GM21619 (cell line): Measurements from ENCODE around the gene MRPL28.
A peak's percentile ranks its signal among the peaks of the same experiment; 100 is the strongest.
"Not testable (repeated sequence)": the region's sequence is repeated elsewhere in the genome, so short reads cannot be mapped to it uniquely, and the experiment has no call there.

ENCODE experiments used
- ATAC-seq: cut with Tn5 transposase; IDR thresholded peaks from one replicate; pipeline ENCODE4 v1.9.1; 2021; ENCODE audit not compliant: unreplicated experiment

MRPL28 gene

DNA sequence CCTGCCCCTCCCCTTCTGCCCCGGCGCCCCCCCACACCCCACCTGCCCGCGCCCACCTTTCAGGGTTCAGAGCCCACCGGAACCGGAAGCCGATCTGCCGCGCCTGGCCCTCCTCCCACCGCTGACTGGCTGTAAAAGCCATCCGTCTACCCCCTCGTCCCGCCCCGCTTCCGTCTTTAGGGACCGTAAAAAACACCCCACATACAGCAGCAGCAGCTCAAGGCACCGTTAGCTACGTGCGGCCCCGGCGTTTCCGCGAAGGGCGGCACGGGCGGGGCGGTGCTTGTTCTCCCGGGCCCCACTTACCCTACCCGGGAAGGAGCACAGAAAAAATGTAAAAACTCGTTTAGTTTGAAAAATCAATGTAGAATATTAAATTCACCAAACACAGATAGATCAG lies at the start of gene MRPL28:
TSS of gene MRPL28 (minus strand) at position 96 of the 400 bp plus-strand sequence. CDS start 320 bp downstream, outside the sequence.
- ATAC-seq: peak; percentile 84

DNA sequence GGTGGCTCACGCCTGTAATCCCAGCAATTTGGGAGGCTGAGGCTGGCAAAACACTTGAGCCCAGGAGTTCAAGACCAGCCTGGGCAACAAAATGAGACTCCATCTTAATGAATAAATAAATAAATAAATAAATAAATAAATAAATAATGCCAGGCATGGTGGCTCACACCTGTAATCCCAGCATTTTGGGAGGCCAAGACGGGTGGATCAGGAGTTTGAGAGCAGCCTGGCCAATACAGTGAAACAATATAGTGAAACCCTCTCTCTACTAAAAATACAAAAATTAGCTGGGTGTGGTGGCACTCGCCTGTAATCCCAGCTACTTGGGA lies 44.8 kb upstream of the MRPL28 start:
- ATAC-seq: not testable (repeated sequence)

DNA sequence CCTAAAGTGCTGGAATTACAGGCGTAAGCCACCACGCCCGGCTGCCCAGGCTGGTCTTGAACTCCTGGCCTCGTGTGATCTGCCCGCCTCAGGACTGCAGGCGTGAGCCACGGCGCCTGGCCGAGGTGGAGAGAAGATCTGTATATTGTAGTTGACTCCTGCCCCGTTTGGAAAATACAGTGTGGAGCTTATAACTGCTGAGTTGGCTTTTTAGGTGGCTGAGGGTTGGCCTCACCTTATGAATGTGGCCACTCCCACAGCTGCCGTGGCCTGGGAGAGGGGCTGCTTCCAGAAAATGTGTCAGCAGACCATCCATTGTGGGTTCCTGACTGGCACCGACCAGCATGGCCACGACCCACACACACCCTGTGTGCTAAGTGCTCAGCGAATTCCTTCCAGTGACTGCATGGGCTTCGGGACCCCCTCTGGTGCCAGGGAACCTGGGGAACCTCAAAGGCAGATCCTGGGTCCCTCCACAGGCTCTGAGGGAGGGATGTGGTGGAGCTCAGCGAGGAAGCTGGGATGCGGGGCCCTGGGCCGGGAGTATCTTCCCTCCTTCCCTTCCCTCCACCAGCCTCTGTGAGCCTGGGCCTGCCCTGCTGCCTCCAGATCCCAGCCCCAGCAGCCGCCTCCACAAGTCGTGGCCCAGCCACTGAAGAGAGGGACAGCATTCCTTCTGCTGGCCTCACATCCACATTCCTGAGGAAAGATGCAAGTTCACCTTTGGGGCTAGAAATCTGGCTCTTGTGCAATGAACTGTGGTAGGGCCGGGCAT lies 44.2 kb upstream of the MRPL28 start:
- no peak for ATAC-seq

DNA sequence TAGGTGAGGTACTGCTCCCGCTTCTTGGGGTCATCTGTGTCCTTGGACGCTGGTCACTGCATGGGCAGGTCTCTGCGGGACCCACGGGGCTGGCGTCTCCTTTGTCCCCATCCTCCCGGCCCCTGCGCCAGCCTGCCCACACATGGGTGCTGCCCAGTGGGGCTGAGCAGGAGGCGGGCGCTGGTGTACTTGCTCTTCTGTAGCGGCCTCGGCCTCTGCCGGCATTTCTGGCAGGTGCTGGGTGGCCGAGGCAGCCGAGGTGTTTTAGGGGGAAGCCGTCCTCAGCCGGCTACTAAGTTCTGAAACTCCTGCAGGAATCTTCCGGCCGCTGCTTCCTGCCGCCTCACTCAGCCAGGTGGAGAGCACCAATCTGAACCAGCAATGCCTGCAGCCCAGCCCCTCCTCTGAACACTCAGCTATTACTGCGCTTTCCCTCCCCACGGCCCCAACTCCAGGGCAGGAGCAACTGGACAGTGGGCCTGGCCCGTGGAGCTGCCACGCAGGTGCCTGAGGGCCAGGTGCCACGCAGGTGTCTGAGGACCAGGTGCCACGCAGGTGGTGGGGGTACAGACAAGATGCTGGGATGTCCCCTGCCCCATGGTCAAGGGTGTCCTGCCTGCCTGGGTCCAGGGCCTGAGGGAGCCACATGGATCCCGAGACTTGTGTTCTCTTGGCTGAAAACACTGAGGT lies 41.4 kb upstream of the MRPL28 start:
- no peak for ATAC-seq

DNA sequence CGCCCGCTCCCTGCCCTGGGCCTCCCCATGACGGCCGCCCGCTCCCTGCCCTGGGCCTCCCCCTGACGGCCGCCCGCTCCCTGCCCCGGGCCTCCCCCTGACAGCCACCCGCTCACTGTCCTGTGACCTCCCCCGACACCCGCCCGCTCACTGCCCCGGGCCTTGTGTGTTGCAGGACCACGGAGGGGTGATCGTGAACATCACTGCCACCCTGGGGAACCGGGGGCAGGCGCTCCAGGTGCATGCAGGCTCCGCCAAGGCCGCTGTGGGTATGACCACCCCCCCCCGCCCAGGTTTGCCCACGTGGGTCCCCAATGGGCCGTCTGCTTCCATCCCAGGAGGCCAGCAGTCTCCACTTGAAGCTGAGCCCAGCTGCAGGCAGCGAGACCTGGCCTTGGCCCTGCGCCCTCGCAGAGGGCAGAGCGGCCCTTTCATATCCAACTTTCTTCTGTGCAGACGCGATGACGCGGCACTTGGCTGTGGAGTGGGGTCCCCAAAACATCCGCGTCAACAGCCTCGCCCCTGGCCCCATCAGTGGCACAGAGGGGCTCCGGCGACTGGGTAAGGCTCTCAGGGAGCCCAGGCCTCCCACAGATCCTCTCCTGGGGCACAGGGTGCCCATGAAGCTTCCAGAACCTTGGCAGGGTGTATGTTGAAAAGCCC lies 40.3 kb upstream of the MRPL28 start:
- no peak for ATAC-seq

DNA sequence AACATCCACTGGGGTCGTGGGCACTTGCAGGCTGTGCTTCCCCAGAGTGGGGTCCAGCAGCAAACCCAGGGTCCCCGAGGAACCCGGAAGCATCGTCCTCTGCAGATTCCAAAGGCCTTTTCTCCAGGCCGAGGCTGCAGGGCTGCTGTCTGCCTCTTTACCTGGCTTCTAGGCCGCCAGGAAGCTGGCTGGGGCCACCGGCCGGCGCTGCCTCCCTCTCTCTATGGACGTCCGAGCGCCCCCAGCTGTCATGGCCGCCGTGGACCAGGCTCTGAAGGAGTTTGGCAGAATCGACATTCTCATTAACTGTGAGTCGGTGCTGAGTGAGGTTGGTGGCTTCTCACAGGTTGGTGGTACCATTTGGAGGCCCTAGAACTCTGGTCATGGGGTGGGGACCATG lies 36.9 kb upstream of the MRPL28 start:
- ATAC-seq: no peak

DNA sequence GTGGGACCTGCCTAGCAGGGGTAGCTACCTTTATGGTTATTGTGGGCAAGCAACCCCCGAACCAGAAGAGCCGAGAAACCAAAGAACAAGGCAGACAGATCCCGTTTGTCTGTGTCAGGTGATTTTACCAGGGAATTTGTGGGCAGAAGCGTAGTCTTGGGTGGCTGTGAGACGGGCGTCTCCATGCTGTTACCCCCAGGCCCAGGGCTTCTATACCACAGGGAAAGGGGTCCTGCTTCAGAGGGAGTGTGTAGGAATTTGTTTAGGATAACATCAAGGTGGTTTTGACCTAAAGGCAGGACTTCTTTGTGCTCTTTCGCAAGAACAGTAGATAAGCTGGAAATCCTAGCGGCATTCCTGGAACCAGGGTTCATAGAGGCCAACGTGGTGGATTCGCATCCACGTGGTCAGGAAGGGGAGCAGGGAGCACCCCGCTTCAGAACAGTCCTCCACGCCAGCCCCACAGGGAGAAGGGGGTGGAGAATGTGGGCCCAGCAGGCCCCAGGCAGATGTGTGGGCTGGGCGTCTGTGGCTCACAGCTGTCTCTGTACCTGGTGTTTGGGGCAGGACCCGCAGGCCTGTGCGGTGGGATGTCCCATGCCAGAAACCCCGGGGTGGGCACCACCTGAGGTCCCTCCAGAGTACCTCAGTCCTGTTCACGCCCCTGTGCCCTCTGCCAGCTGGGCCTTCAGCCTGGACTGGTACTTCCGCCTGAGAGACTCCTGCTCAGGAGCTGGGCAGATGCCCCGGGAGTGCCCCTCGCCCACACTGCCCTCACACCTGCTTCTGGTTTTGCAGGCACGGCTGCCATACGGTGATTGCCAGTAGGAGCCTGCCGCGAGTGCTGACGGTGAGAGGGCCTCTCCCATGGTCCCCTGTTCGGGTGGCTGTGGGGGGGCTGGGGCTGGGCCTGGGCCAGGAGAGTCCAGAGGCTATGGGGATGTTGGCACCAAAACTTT lies 35.5 kb upstream of the MRPL28 start:
- no peak for ATAC-seq

DNA sequence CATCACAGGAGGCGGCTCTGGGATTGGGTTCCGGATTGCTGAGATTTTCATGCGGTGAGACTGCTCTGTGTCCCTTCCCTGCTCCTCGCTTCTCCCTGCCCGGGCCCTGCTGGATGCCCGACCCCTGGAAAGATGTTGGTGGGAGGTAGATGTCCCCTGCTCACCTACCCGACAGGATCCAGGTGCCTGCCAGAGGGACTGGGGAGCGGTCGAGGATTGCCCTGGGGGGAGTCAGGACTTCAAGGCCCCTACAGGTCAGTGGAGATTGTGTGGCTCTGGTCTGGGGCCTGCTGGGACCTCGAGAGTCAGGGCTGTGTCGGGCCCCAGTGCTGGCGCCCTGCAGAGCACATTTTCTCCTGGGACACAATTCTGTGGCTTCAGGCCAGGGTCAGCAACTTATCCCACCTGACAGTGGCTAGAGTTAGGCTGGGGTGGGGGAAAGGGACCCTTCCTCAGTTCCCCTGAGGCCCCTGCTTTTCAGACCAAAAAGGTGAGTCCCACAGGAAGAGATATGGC lies 34.7 kb upstream of the MRPL28 start:
- ATAC-seq: no peak

DNA sequence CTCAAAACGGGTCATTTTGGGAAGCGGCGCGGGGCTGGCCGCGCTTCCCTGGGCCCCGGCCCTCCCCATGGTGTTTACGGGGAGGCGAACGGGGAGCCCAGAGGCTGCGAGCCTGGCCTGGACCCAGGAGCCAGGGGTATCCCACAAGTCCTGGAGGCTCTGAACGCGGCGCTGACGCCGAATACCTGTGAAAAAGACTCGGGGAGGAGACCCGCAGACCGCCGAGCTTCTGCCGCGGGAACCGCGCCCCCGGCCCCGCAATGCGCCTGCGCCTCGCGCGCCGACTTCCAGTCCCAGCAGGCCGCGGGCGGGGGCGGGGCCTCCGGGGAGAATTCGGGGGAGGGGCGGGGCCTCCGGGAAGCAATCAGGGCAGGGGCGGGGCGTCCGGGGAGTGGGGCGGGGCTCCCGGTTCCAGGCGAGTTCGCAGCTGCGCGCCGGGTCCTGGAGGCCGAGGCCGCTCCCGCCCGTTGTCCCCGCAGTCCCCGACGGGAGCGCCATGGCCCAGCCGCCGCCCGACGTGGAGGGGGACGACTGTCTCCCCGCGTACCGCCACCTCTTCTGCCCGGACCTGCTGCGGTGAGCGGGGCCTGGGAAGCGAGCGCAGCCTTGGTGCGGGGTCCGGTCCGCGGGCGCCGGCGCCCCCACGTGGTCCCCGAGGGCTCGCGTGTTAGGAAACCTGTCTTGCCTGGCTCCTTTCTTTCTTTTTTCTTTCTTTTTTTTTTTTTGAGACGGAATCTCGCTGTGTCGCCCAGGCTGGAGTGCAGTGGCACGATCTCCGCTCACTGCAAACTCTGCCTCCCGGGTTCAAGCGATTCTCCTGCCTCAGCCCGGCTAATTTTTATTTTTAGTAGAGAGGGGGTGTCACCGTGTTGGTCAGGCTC lies 31.4 kb upstream of the MRPL28 start, which contains the start of gene DECR2:
TSS of gene DECR2 (plus strand) at position 418 of the 881 bp plus-strand sequence. CDS start at position 497, 79 bp downstream.
- ATAC-seq: peak; percentile 51

DNA sequence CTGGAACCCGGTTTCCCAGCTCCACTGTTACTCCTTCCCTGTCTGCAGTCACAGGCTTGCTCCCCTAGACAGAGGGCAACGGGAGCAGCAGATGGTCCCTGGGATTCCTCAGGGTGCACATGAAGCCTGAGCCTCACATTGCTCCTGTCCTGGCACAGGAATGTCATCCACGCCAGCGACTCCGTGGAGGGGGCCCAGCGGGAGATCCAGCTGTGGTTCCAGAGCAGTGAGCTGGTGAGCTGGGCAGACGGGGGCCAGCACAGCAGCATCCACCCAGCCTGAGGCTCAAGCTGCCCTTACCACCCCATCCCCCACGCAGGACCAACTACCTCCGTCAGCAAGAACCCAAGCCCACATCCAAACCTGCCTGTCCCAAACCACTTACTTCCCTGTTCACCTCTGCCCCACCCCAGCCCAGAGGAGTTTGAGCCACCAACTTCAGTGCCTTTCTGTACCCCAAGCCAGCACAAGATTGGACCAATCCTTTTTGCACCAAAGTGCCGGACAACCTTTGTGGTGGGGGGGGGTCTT lies 29.8 kb upstream of the MRPL28 start:
- ATAC-seq: no peak

DNA sequence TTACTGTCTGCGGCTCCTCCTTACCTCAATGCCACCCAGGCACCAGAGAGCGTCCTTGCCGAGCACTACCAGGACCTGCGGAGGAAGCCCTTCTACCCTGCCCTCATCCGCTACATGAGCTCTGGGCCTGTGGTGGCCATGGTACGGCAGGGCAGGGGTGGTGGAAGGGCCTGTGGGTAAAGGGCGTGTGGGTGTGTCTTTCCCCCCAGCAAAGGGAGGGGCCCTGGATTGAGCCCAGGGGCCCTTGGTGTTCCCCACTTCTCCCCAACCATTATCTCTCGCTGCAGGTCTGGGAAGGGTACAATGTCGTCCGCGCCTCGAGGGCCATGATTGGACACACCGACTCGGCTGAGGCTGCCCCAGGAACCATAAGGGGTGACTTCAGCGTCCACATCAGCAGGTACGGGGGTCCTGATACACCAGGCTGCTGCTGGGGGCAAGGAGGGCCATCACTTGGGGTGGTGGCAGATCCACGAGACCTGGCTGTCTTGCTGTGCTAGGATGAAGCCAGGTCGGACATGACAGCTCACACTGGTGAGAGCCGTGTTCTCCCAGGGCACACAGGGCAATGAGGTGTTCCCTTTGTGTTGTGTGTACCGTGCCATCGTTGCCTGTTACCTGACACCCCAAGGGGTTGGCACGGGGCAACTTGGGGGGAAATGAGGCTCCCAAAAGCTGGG lies 29.1 kb upstream of the MRPL28 start:
- ATAC-seq: no peak

DNA sequence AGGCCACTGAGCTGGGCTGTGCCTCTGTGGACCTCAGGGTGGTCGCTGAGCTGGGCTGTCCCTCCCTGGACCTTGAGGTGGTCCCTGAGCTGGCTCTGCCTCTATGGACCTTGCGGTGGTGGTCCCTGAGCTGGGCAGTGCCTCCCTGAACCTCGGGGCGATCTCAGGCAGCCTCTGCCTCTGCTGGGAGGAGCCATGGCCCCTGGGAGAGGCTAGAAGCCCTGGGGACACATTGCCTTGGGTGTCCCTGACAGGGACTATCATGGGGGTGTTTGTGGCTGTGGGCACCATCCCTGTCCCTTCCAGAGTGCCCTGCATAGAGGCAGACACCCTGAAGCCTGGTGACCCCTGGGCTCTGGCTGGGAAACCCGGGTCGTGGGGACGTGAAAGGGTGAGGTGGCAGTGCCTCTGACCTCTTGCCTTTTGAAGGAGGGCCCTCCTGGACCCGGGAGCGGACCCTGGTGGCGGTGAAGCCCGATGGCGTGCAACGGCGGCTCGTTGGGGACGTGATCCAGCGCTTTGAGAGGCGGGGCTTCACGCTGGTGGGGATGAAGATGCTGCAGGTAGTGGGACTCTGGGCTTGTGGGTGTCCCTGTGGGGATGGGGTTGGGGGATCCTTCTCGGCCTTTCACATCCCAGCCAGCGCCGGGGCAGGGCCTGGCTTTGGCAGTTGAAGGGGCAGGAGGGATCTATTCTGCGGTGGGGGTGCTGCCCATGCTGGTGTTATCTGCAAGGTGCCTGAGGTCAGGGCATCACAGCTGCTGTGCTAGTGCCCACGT lies 28.4 kb upstream of the MRPL28 start:
- ATAC-seq: no peak

DNA sequence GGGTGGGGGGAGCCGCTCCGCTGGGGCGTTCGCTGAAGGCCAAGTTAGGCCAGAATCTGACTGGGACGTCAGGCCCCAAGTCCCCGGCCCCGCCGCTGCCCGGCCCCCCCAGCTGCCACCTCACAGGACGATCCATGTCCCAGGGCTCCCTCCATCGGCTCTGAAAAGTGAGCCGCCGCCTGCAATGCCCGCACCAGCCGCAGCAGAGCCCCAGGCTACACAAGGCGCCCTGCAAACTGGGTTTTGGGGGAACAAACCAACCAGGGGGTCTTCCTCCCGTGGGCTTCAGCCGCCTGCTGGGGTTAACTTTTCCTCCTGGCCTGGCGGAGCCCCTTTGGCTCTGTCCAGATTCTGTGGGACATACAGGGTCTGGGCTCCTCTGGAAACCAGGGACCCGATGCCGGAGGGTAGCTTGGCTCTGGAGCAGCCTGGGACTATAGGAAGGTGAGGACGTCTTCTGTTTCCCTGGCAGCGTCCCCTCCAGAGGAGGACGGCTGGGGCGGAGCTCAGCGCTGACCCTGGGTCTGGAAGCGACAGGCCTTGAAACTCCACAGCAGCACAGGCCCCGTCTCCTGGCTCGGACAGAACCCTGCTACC lies 27.5 kb upstream of the MRPL28 start:
- ATAC-seq: no peak

DNA sequence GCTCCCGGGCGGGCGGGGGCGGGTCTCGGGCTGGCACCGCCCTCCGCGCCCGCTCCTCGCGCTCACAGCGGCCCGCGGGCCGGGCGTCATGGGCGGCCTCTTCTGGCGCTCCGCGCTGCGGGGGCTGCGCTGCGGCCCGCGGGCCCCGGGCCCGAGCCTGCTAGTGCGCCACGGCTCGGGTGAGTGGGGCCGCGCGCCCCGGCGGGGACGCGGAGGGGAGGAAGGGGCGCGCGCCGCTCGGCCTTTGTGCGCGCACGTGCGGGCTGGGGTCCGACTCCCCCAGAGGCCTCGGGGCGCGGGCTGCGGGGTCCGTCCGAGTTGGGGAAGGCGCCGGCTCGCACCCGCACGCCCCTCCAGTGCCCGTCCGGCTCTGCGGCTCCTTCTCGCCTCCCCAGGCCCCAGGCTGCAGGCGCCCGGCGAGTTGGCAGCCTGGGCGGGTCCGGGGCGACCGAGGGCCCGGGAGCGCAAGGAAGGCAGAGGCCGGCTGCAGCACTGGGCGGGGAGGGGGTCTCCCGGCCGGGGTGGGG lies 26.9 kb upstream of the MRPL28 start, which contains the start of gene NME4:
TSS of gene NME4 (plus strand) at position 65 of the 527 bp plus-strand sequence. CDS start at position 89, 24 bp downstream.
- no peak for ATAC-seq

DNA sequence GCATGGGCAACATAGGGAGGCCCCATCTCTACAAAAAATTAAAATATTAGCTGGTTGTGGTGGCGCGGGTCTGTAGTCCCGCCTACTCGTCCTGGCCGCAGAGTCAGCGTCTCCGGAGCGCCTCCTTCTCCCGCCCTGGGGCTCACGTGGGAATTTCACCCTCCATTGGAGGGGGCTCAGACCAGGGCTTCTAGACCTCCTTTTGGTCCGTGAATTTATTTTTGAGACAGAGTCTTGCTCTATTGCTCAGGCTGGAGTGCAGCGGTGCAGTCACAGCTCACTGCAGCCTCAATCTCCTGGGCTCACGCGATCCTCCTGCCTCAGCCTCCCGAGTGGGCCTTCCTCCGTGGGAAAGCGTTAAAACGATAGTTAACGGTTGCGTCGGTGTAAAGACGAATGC lies 26.3 kb upstream of the MRPL28 start:
- ATAC-seq: no peak

DNA sequence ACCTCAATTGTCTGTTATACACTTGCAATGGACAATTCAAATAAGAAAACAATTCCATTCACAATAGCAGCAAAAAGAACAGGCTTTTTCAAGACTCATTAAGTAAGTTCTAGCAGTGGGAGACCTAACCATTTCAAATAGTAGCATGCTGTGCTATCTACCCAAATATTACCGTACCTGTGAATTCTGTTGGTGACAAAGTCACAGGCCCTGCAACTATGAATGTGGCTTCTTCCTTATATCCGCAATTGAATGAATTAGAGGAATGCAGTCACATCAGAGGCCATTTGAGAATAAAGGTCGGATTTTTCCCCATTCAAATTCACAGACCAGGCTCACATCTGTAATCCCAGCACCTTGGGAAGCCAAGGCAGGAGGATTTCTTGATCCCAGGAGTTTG lies 25.9 kb upstream of the MRPL28 start:
- no peak for ATAC-seq

DNA sequence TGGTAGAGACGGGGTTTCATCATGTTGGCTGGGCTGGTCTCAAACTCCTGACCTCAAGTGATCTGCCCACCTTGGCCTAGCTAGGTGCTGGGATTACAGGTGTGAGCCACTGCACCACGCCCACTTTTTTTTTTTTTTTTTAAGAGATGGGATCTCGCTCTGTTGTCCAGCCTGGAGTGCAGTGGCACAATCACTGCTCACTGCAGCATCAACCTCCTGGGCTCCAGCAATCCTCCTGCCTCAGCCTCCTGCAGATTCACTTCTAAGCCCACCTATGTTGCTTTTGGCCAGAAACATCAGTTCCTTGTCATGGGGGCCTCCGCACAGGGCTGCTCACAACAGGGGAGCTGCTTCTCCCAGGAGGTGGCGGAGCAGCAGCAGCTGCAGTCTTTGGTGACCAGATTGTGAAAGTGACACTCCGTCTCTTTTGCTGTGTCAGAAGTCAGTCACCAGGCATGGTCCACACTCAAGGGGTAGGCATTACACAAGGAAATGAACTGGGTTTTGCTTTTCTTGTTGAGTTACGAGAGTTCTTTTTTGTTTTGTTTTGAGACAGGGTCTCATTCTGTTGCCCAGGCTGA lies 22.2 kb upstream of the MRPL28 start:
- ATAC-seq: no peak
